Measurements from ENCODE around the gene NOTCH1. TPM values are rescaled to one million over a fixed set of nuclear protein-coding genes. Genes with fewer than 3 reads are reported as not detected.
A peak's percentile ranks its signal among the peaks of the same experiment; 100 is the strongest.

Gene NOTCH1
- total and polyA plus RNA-seq, 2 of the 8 experiments (the other 6 are each of a cell fraction or from before 2014, with no cell fraction given): 6.9 to 55.6 TPM

- Histone ChIP-seq H3K4me1 (replicated peaks in 1 of 4; ENCODE audit: control insufficient read depth in 3 of 4, insufficient read depth in 4 of 4, low read length in 3 of 4) (peaks cover 0 to 18% (median 10%) of the 10 kb centered on the region in 4 experiments; a peak in 4 of 7 replicates), H3K56ac (replicated peaks; ENCODE audit: insufficient read length, low read depth, low read length) (no peak overlapping the region), H3K36me3 (ENCODE audit: control insufficient read depth in 2 of 4, insufficient read depth in 4 of 4, low read length in 3 of 4) (peaks cover 0 to 5% (median 1%) of the 10 kb centered on the region in 4 experiments; a peak in 2 of 8 replicates), H3K79me1 (ENCODE audit: low read depth, low read length) (peaks cover 23% of the 10 kb centered on the region), H2BK15ac (ENCODE audit: low read length) (no peak overlapping the region), H4K8ac (ENCODE audit: extremely low read depth, insufficient read depth, low read length) (peak overlapping the region; percentile 43; the same call in 1 of the 2 replicates), H3K27ac (ENCODE audit: low read depth, low read length) (no peak overlapping the region), H2BK12ac (ENCODE audit: low read depth, low read length) (no peak overlapping the region), H3K23ac (ENCODE audit: insufficient read length) (no peak overlapping the region), H2BK5ac (ENCODE audit: low read depth, low read length) (no peak overlapping the region), H2BK20ac (ENCODE audit: low read length) (no peak overlapping the region), H3K4ac (replicated peaks; ENCODE audit: insufficient read length, low read depth, low read length) (no peak overlapping the region), H2BK120ac (replicated peaks; ENCODE audit: low read depth, low read length) (no peak overlapping the region), H4K5ac (ENCODE audit: insufficient read length, low read depth, low read length) (no peak overlapping the region), H3K79me2 (ENCODE audit: control insufficient read depth in 1 of 2, insufficient read depth in 2 of 2, low read length in 2 of 2) (peaks cover 0 to 77% of the 10 kb centered on the region in 2 experiments; a peak in 2 of 4 replicates), H3K18ac (ENCODE audit: extremely low read depth, low read length) (no peak overlapping the region), H4K91ac (replicated peaks; ENCODE audit: insufficient read length, low read length) (no peak overlapping the region), H3K9ac (replicated peaks in 1 of 4; ENCODE audit: extremely low read depth in 1 of 4, low read depth in 3 of 4, low read length in 3 of 4) (no peak overlapping the region), H2AK5ac (ENCODE audit: low read depth, low read length) (no peak overlapping the region), H3K9me3 (ENCODE audit: insufficient read depth in 2 of 2, low read depth in 1 of 2, low read length in 1 of 2) (peaks cover 0 to 6% of the 10 kb centered on the region in 2 experiments; a peak in 2 of 4 replicates), H2AFZ (ENCODE audit: low read length) (no peak overlapping the region), H3K27me3 (replicated peaks in 1 of 4; ENCODE audit: control insufficient read depth in 3 of 4, extremely low read depth in 1 of 4, insufficient read depth in 3 of 4, low read length in 3 of 4) (no peaks in the 10 kb centered on the region), H3K14ac (ENCODE audit: insufficient read length) (no peak overlapping the region), H4K20me1 (replicated peaks in 1 of 2; ENCODE audit: control insufficient read depth in 1 of 2, insufficient read depth in 2 of 2, low read length in 2 of 2) (peaks cover 22 to 37% of the 10 kb centered on the region in 2 experiments), H3K4me2 (ENCODE audit: insufficient read depth in 1 of 2, low read depth in 2 of 2, low read length in 2 of 2) (no peak overlapping the region), H3K23me2 (ENCODE audit: low read depth, low read length) (no peaks in the 10 kb centered on the region), H3K4me3 (ENCODE audit: extremely low read depth in 1 of 4, insufficient read depth in 2 of 4, low read depth in 3 of 4, low read length in 4 of 4) (no peak overlapping the region)
- CTCF ChIA-PET (ENCODE audit: partially characterized antibody): interaction anchor here (1.2 to 6.0 kb wide), 10 partner anchors 9 to 139 kb away, joined by 3 to 37 read pairs (median 5); no protein-coding TSS in a partner anchor
- 93% methylated on average over 27 of the region's 35 CpGs; no CpG with 5 or more reads in 1 of the 2 experiments for whole genome bisulfite sequencing, 2 experiments (ENCODE audit: extremely low coverage in 1 of 2, insufficient coverage in 1 of 2, insufficient read length in 1 of 2, insufficient replicate concordance in 2 of 2, low coverage in 1 of 2, low lambda C conversion rate in 2 of 2, missing lambda C conversion rate in 1 of 2)
- POLR2A ChIA-PET (ENCODE audit: partially characterized antibody): interaction anchor here (0.6 to 1.9 kb wide), 5 partner anchors 13 to 194 kb away, joined by 3 to 5 read pairs (median 3); no protein-coding TSS in a partner anchor
- FAIRE-seq (no peak), DNase-seq (ENCODE audit: low read depth in 1 of 2, low spot score in 2 of 2) (no peak)
- TF ChIP-seq CEBPB (IDR thresholded peaks at IDR 0.05; ENCODE audit: low read depth, low read length): no peak
- no peak for TF ChIP-seq POLR2A (IDR thresholded peaks at IDR 0.05; ENCODE audit: control extremely low read depth in 1 of 2, low read depth in 2 of 2, low read length in 2 of 2)
- TF ChIP-seq BCL11A (IDR thresholded peaks at IDR 0.05; ENCODE audit: low read depth in 2 of 2, low read length in 2 of 2): no peak
- TF ChIP-seq CTCF (IDR thresholded peaks at IDR 0.05; ENCODE audit: control extremely low read depth in 1 of 3, insufficient read depth in 1 of 3, low read depth in 1 of 3, low read length in 3 of 3): no peak
- no peak for TF ChIP-seq RAD21 (IDR thresholded peaks at IDR 0.05 in 1 of 2, conservative IDR thresholded peaks at IDR 0.05 in 1 of 2; ENCODE audit: low read depth in 2 of 2, low read length in 2 of 2)
- no peak for TF ChIP-seq NANOG (IDR thresholded peaks at IDR 0.05; ENCODE audit: insufficient read depth, low read depth, low read length, poor library complexity, severe bottlenecking)
- no peak for TF ChIP-seq ASH2L (IDR thresholded peaks at IDR 0.05; ENCODE audit: low read length)
- TF ChIP-seq HDAC6 (IDR thresholded peaks at IDR 0.05; ENCODE audit: low read depth, low read length): no peak
Observed at GRCh38 chr9:136532799-136533774, 12.8 kb downstream of the NOTCH1 start.
